GM12864 (cell line): ENCODE results near the gene CNOT2.

ENCODE experiments used
- DNase-seq: peaks from one replicate; pipeline ENCODE4 v3.0.0-alpha.2; 2011; ENCODE audit warnings: low read depth
- H3K4me3 ChIP-seq: 2 replicates; pipeline ENCODE4 v1.5.1; 2011; ENCODE audit warnings: mild to moderate bottlenecking, low read depth, low read length, control low read depth
- CTCF ChIP-seq: IDR thresholded peaks from 2 replicates; pipeline ENCODE4 v1.5.1; 2011; ENCODE audit warnings: low read depth, mild to moderate bottlenecking, moderate library complexity, low read length, control low read depth, inconsistent platforms; ENCODE audit errors: missing control alignments

CNOT2 gene

GRCh38 chr12:70400124-70400523 is 156.9 kb downstream of the CNOT2 start:
- no peak overlapping the region for H3K4me3 ChIP-seq
- no peak for DNase-seq
- no peak for TF ChIP-seq CTCF

GRCh38 chr12:70402597-70402996 is 159.4 kb downstream of the CNOT2 start:
- peak; percentile 41 for TF ChIP-seq CTCF
- H3K4me3 ChIP-seq: no peak overlapping the region
- no peak for DNase-seq

GRCh38 chr12:70403826-70404225 is 160.6 kb downstream of the CNOT2 start:
- DNase-seq: no peak
- no peak for TF ChIP-seq CTCF
- H3K4me3 ChIP-seq: no peak overlapping the region
